Fibroblast of skin of left biceps (primary cell): ENCODE measurements around the gene DCDC1.

ENCODE experiments used
- DNase-seq, 2 experiments: peaks; one replicate each; pipeline ENCODE4 v3.0.0-alpha.2; 2013; ENCODE audit warnings: low read depth in 2 of 2

The DCDC1 gene

GRCh38 chr11:30852091-30852490 lies 517.4 kb downstream of the DCDC1 start:
- DNase-seq, result no peak

- DNase-seq, result no peak
Observed at GRCh38 chr11:30837252-30837651, 532.3 kb downstream of the DCDC1 start.

GRCh38 chr11:30832831-30833230 lies 536.7 kb downstream of the DCDC1 start:
- no peak for DNase-seq

- no peak for DNase-seq
Observed at GRCh38 chr11:30830681-30831080, 538.9 kb downstream of the DCDC1 start.

- no peak for DNase-seq
Observed at GRCh38 chr11:30826911-30827310, 542.6 kb downstream of the DCDC1 start.

- no peak for DNase-seq
Observed at GRCh38 chr11:30825723-30826122, 543.8 kb downstream of the DCDC1 start.

- DNase-seq, result no peak
Observed at GRCh38 chr11:30823119-30823518, 546.4 kb downstream of the DCDC1 start.

GRCh38 chr11:30821438-30821965 lies 548.0 kb downstream of the DCDC1 start:
- no peak for DNase-seq

- DNase-seq, result no peak
Observed at GRCh38 chr11:30818721-30819120, 550.8 kb downstream of the DCDC1 start.

GRCh38 chr11:30816959-30817880 lies 552.3 kb downstream of the DCDC1 start:
- no peak for DNase-seq

- DNase-seq, result no peak
Observed at GRCh38 chr11:30815619-30816018, 553.9 kb downstream of the DCDC1 start.

GRCh38 chr11:30814737-30815136 lies 554.8 kb downstream of the DCDC1 start:
- no peak for DNase-seq
